ENCODE data around the gene RAE1. TPM values are rescaled to one million over a fixed set of nuclear protein-coding genes. Genes with fewer than 3 reads are reported as not detected.

RAE1 gene
- total and polyA plus RNA-seq, 8 donors: 16.4 to 55.5 (median 49.5) TPM

- intact Hi-C loops (cut with DNase I): no loop called here
- TF ChIP-seq CTCF (IDR thresholded peaks at IDR 0.05): no peak
- Histone ChIP-seq H3K4me1 (no peaks in the 10 kb centered on the region), H3K36me3 (no peaks in the 10 kb centered on the region), H3K27ac (no peak overlapping the region), H3K4me3 (no peak overlapping the region), H3K27me3 (peaks cover 0 to 44% of the 10 kb centered on the region in 2 donors), H3K9me3 (no peaks in the 10 kb centered on the region)
- no peak for ATAC-seq
- DNase-seq: no peak
Measured at GRCh38 chr20:57319584-57319983, 31.5 kb upstream of the RAE1 start.

- no peak for TF ChIP-seq CTCF (IDR thresholded peaks at IDR 0.05)
- ATAC-seq (no peak), DNase-seq (no peak)
- H3K9me3 ChIP-seq: no peaks in the 10 kb centered on the region
- H3K4me3 ChIP-seq: no peak overlapping the region
- intact Hi-C loops (cut with DNase I): no loop called here
- H3K36me3 ChIP-seq: no peaks in the 10 kb centered on the region
- H3K27me3 ChIP-seq: peaks cover 0 to 50% of the 10 kb centered on the region in 2 donors
- H3K27ac ChIP-seq: no peak overlapping the region
- no peaks in the 10 kb centered on the region for H3K4me1 ChIP-seq
Measured at GRCh38 chr20:57320358-57320757, 30.7 kb upstream of the RAE1 start.

GRCh38 chr20:57321142-57321541 is 29.9 kb upstream of the RAE1 start:
- no peak for DNase-seq
- no peak overlapping the region for H3K27ac ChIP-seq
- intact Hi-C loops (cut with DNase I): no loop called here

GRCh38 chr20:57322476-57322875 is 28.6 kb upstream of the RAE1 start:
- no peaks in the 10 kb centered on the region for H3K9me3 ChIP-seq
- intact Hi-C loops (cut with DNase I): no loop called here
- ATAC-seq: no peak

More at GRCh38 chr20:57321142-57321541, 29.9 kb upstream of the RAE1 start:
- no peak for TF ChIP-seq CTCF (IDR thresholded peaks at IDR 0.05)
- Histone ChIP-seq H3K27me3 (peaks cover 0 to 52% of the 10 kb centered on the region in 2 donors), H3K4me1 (no peaks in the 10 kb centered on the region), H3K4me3 (no peak overlapping the region), H3K9me3 (no peaks in the 10 kb centered on the region), H3K36me3 (no peaks in the 10 kb centered on the region)
- no peak for ATAC-seq

GRCh38 chr20:57323034-57323433 is 28.0 kb upstream of the RAE1 start:
- no peak overlapping the region for H3K27ac ChIP-seq
- intact Hi-C loops (cut with DNase I): no loop called here
- no peak overlapping the region for H3K4me3 ChIP-seq
- H3K27me3 ChIP-seq: peaks cover 0 to 61% of the 10 kb centered on the region in 2 donors
- ATAC-seq (no peak), DNase-seq (no peak)
- no peaks in the 10 kb centered on the region for H3K36me3 ChIP-seq
- no peaks in the 10 kb centered on the region for H3K9me3 ChIP-seq
- TF ChIP-seq CTCF (IDR thresholded peaks at IDR 0.05): no peak
- no peaks in the 10 kb centered on the region for H3K4me1 ChIP-seq

More at GRCh38 chr20:57322476-57322875, 28.6 kb upstream of the RAE1 start:
- DNase-seq: no peak
- Histone ChIP-seq H3K4me1 (no peaks in the 10 kb centered on the region), H3K36me3 (no peaks in the 10 kb centered on the region), H3K27ac (no peak overlapping the region), H3K27me3 (peaks cover 0 to 55% of the 10 kb centered on the region in 2 donors), H3K4me3 (no peak overlapping the region)
- TF ChIP-seq CTCF (IDR thresholded peaks at IDR 0.05): no peak

All from left lung (tissue), 10 donors.